GM18517 (cell line): ENCODE results near the gene PCSK2.
A peak's percentile ranks its signal among the peaks of the same experiment; 100 is the strongest.

Experiments
- ATAC-seq: cut with Tn5 transposase; IDR thresholded peaks from one replicate; pipeline ENCODE4 v1.9.1; 2021; ENCODE audit warnings: mild to moderate bottlenecking, moderate library complexity; ENCODE audit not compliant: unreplicated experiment

Gene PCSK2

GRCh38 chr20:17503301-17504065, 276.6 kb downstream of the PCSK2 start:
- ATAC-seq: no peak

DNA sequence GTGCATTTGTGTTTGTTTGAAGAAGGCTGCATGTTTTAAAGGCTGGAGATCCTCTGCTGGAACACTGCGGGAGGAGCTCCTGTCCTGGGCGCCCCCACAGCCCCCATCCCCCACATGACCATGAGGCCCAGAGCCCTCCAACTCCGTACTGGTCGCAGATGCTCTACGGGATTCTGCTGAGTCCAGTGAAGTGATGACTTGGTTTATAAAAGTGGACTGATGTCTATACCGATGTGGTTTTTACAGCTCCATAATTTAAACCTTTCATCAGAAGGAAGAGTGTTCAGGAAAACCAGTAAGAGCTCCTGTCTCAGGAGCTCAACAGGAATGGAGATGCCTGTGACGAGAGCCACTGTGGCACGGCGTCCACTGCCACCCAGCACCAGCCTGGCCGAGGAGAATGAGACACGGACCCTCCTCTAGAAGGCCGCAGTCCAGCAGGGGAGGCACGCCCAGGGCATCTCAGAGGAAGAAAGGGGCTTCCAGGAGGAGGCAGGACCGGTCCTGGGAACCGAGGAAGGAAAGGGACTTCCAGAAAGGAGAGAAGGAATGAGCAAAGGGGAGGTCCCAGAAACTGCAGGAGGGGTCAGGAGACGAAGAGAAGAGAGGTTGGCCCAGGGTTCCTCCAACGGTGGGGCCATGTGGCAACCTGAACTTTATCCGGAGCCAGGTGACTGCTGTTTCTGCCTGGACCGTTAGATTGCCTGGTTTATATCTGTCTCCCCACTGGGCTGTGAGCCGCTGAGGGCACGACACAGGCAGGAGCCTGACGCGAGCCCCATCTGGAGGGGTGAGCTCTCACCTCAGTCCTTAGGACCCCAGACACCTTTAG, 277.4 kb downstream of the PCSK2 start:
- peak; percentile 44 for ATAC-seq

DNA sequence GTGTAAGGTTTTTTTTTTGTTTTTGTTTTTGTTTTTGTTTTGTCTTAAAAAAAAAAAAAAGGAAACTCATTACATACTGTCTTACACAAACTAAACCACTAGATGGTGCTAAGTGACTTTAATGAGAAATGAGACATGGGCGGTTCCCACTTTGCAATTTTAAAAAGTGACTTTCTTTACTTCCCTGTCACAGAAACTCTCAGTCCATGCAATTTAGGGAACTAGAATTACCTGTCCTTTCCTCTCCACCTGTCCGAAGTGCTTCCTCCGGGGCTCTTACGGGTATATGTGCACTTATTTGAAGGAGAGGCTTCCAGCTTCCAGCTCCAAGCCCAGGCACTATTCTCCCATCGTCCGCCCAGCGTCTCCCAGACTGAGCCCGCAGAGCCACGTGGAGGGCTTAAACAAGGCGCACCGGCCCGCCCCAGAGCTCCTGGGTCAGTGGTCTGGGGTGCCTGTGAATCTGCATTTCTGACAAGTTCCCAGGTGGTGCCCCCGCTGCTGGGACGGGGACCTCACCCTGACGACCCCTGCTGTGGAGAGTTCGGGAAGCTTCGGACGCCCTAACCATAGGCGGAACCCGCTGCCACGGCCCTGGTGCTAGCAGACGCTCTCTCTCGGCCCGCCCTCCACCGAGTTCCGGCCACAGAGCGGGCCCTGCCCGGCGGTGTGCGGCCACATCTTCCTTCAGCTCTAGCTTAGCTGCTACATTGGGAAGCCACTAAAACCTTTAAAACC, 278.2 kb downstream of the PCSK2 start:
- peak; percentile 79 for ATAC-seq

DNA sequence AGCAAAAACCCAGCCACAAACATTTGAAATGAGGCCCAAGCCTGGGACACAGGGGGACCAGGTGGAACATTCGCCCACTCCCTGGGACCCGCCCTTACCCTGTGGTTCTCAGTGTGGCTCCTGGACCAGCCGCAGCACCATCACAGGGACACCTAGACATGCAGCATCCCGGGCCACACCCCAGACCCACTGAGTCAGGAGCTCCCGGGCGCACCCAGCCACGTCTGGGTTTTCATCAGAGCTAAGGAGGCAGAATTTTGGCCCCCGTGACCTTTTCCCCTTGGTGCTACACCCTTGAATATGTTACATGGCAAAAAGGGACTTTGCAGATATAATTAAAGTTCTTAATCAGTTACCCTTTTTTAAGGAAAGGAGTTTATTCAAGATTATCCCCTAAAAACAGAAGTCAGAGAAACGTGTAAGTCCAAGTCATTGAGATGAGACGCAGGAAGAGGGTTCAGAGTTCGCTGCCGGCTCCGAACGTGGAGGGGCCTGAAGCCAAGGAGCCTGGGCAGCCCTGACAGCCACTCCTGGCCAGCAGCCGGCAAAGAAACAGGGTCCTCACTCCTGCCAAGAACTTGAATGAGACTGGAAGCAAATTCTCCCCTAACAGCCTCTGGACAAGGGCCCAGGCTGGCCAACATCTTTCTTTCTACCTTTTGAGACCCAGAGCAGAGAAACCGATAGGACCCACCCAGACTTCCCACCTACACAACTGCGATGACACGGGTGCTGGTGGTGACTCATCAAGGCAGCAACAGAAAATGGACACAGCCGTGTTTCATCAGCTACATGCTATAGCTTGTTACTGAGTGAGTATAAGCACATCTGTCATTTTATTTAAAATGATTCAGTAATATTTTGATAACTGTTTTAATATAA, 279.0 kb downstream of the PCSK2 start:
- ATAC-seq: no peak

- ATAC-seq: no peak
Observed at GRCh38 chr20:17507032-17507431, 280.2 kb downstream of the PCSK2 start.

GRCh38 chr20:17507531-17507930, 280.7 kb downstream of the PCSK2 start:
- ATAC-seq: no peak

GRCh38 chr20:17508756-17509155, 281.9 kb downstream of the PCSK2 start:
- no peak for ATAC-seq

GRCh38 chr20:17510548-17510947, 283.7 kb downstream of the PCSK2 start:
- no peak for ATAC-seq

DNA sequence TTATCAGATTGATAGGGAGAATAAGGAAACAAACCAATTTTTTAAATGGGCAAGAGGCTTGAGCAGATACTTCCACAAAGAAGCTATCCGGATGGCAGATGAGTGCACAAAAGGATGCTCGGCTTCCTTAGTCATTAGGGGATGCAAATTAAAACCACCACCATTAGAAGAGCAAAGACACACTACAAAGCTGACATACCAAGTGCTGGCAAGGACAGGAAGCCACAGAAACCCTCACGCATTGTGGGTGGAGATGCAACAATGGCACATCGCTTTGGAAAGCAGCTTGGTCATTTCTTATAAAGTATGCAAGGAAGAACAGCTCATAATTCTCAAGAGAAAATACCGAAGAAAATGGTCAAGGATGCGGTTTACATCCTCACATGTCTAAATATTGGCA, 284.6 kb downstream of the PCSK2 start:
- ATAC-seq: no peak

GRCh38 chr20:17513939-17514338, 287.1 kb downstream of the PCSK2 start:
- no peak for ATAC-seq

- no peak for ATAC-seq
Observed at GRCh38 chr20:17515053-17515452, 288.2 kb downstream of the PCSK2 start.

GRCh38 chr20:17518339-17519052, 291.7 kb downstream of the PCSK2 start:
- no peak for ATAC-seq

DNA sequence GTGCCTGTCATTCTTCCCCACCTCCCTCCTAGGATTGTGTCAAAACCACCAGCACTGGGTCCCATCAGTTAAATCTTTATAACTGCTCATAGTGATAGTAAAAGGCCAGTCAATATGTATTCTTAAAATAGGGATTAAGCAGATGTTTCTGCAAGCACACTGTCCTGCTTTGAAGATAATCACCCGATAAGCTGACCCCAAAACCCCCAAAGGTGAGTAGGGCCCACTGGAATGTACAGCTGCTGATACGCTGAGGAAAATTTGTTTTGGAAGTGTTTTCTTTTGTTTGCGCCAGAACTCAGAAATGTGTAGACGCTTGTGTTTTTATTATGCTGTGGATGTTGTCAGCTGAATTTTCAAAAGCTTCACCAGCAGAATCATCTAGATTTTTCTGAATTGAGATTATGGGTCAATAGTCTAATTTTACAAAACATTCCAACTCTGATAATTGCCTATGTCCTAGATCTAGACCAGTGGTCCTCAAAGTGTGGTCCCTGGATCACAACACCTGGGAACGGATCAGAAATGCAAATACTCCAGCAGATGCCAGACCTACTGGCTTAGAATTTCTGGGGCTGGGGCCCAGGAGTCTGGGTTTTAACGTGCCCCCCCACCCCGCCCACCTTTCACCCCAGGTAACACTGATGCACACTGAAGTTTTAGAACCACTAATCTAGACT, 292.9 kb downstream of the PCSK2 start:
- ATAC-seq: no peak

- no peak for ATAC-seq
Observed at GRCh38 chr20:17520583-17520982, 293.7 kb downstream of the PCSK2 start.

DNA sequence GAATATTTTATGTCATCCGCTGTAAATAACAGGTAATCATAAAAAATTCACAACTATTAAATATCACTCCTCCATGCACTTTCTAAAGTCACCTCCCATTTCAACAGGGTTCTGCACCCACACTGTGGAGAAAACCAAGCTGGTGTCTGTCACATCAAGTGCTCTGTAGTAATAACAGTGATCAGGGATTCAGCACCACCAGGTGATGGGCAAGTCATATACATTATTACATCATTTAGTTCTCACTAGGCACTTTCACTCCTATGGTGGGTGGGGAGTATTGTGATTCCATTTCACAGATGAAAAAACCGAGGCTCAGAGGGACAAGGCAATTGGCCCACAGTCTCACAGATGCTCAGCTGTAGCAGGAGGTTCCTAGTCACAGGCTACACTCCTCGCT, 295.7 kb downstream of the PCSK2 start:
- no peak for ATAC-seq

GRCh38 chr20:17523326-17523725, 296.5 kb downstream of the PCSK2 start:
- no peak for ATAC-seq

DNA sequence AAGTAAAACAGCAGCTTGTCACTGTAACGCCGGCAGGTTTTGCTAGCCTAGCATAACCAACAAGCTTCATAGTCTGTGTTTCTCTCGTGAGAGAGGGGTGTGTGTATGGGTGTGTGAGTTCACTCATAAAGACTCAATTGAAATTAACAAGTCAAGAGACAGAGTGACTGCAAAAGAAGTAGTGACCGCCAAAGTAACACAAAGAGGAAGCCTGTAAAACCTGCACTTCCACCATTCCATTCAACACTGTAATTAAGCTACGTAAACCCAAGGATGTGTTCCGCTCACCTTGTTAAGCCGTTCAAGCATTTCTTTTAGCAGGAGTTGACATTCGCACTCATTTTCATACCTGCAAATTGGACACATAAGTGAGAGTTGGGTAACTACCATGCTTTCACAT, 297.7 kb downstream of the PCSK2 start:
- no peak for ATAC-seq

DNA sequence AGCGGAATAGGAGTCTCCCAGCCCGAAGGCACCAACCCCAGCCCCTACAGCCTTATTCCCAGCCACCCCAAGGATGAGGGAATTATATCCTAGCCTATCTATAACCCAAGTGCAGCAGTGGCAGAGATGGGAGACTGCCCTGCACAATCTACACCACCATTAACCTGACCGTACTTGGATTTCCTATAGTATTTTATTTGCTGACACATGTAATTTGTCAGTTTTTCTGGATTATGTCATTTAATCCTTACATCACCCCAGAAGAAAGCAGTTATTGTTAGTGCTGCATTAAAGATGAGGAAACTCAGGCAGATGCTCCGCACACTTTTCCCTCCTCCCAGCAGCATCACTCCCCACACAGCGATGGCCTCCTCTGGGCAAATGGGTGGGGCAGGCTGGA, 298.3 kb downstream of the PCSK2 start:
- no peak for ATAC-seq

GRCh38 chr20:17525650-17526049, 298.8 kb downstream of the PCSK2 start:
- no peak for ATAC-seq
